H1 (cell line): Measurements from ENCODE around the gene CAMK2D. TPM values are rescaled to one million over a fixed set of nuclear protein-coding genes. Genes with fewer than 3 reads are reported as not detected.

ENCODE experiments used
- CTCF ChIA-PET: fragments of 300-600 bp; sonication (Branson Sonifier 250); formaldehyde crosslinking; loops from one replicate; lab custom pipeline; 2021; ENCODE audit not compliant: partially characterized antibody; lab: Charles Lee
- POLR2A ChIA-PET: fragments of 300-600 bp; sonication (Branson Sonifier 250); formaldehyde crosslinking; loops from one replicate; lab custom pipeline; 2021; ENCODE audit warnings: inconsistent platforms; ENCODE audit not compliant: partially characterized antibody; lab: Charles Lee
- DNase-seq, 2 experiments: peaks; one replicate each; pipeline versions ENCODE4 v3.0.0 to v3.0.0-alpha.2; 2010 to 2022; ENCODE audit warnings: low spot score in 2 of 2, low read depth in 1 of 2, mixed read lengths in 1 of 2
- FAIRE-seq: peaks from 2 replicates; lab custom pipeline; 2011; peaks lifted over from hg19 to GRCh38; lab: Jason Lieb, UNC
- H2AFZ ChIP-seq: 2 replicates; pipeline ENCODE4 v1.8.1; 2012; ENCODE audit warnings: low read length, inconsistent platforms
- H2AK5ac ChIP-seq: 2 replicates; pipeline ENCODE4 v1.6.1; 2013; ENCODE audit warnings: low read depth, low read length
- H2BK120ac ChIP-seq: replicated peaks from 2 replicates; pipeline ENCODE3; 2013; ENCODE audit warnings: low read depth, low read length, inconsistent platforms
- H2BK12ac ChIP-seq: 2 replicates; pipeline ENCODE4 v1.6.1; 2013; ENCODE audit warnings: low read depth, low read length
- H2BK15ac ChIP-seq: 2 replicates; pipeline ENCODE4 v1.6.1; 2013; ENCODE audit warnings: low read length
- H2BK20ac ChIP-seq: 2 replicates; pipeline ENCODE4 v1.6.1; 2013; ENCODE audit warnings: low read length
- H2BK5ac ChIP-seq: 2 replicates; pipeline ENCODE4 v1.6.1; 2013; ENCODE audit warnings: low read depth, low read length
- H3K14ac ChIP-seq: 2 replicates; pipeline ENCODE4 v1.6.1; 2013; ENCODE audit warnings: inconsistent platforms; ENCODE audit not compliant: insufficient read length
- H3K18ac ChIP-seq: 2 replicates; pipeline ENCODE4 v1.6.1; 2013; ENCODE audit warnings: low read length; ENCODE audit errors: extremely low read depth
- H3K23ac ChIP-seq: 2 replicates; pipeline ENCODE4 v1.6.1; 2013; ENCODE audit warnings: inconsistent platforms; ENCODE audit not compliant: insufficient read length
- H3K23me2 ChIP-seq: 2 replicates; pipeline ENCODE4 v1.6.1; 2013; ENCODE audit warnings: low read depth, low read length
- H3K27ac ChIP-seq: 2 replicates; pipeline ENCODE4 v1.6.1; 2011; ENCODE audit warnings: low read depth, low read length, inconsistent platforms
- H3K27me3 ChIP-seq, 4 experiments: replicated peaks in 1 of 4; 1 replicate in 1 of 4; 2 replicates in 3 of 4; pipeline versions ENCODE4 v1.6.1 to v1.8.1; 2011 to 2013; ENCODE audit warnings: low read length in 3 of 4, mild to moderate bottlenecking in 3 of 4, inconsistent platforms in 2 of 4, mixed read lengths in 2 of 4, moderate library complexity in 1 of 4; ENCODE audit not compliant: control insufficient read depth in 3 of 4, insufficient read depth in 3 of 4; ENCODE audit errors: extremely low read depth in 1 of 4
- H3K36me3 ChIP-seq, 4 experiments: 2 replicates each; pipeline versions ENCODE4 v1.6.1 to v1.8.1; 2011 to 2013; ENCODE audit warnings: mild to moderate bottlenecking in 4 of 4, low read length in 3 of 4, moderate library complexity in 2 of 4, control low read depth in 1 of 4, inconsistent platforms in 1 of 4; ENCODE audit not compliant: insufficient read depth in 4 of 4, control insufficient read depth in 2 of 4
- H3K4ac ChIP-seq: replicated peaks from 2 replicates; pipeline ENCODE3; 2013; ENCODE audit warnings: low read length, low read depth, mixed read lengths, inconsistent platforms; ENCODE audit not compliant: insufficient read length
- H3K4me1 ChIP-seq, 4 experiments: replicated peaks in 1 of 4; 1 replicate in 1 of 4; 2 replicates in 3 of 4; pipeline versions ENCODE4 v1.6.1 to v1.8.1; 2011 to 2013; ENCODE audit warnings: low read length in 3 of 4, inconsistent platforms in 2 of 4, mixed read lengths in 1 of 4; ENCODE audit not compliant: insufficient read depth in 4 of 4, control insufficient read depth in 3 of 4
- H3K4me2 ChIP-seq, 2 experiments: 2 replicates each; pipeline versions ENCODE4 v1.6.1 to v1.8.1; 2011 to 2013; ENCODE audit warnings: low read depth in 2 of 2, low read length in 2 of 2, control low read depth in 1 of 2, inconsistent platforms in 1 of 2, mild to moderate bottlenecking in 1 of 2; ENCODE audit not compliant: insufficient read depth in 1 of 2
- H3K4me3 ChIP-seq, 4 experiments: fragments of 200-600, 300-600 bp in 1 of 4; sonication (generic), shearing (Covaris generic), sonication (Bioruptor Twin) in 1 of 4; 2 replicates each; pipeline versions ENCODE4 v1.5.1 to v1.8.1; 2011 to 2016; ENCODE audit warnings: low read length in 4 of 4, low read depth in 3 of 4, control low read depth in 2 of 4, inconsistent platforms in 2 of 4, mild to moderate bottlenecking in 2 of 4, mixed read lengths in 1 of 4, moderate library complexity in 1 of 4; ENCODE audit not compliant: insufficient read depth in 2 of 4; ENCODE audit errors: extremely low read depth in 1 of 4
- H3K56ac ChIP-seq: replicated peaks from 2 replicates; pipeline ENCODE3; 2013; ENCODE audit warnings: low read depth, mild to moderate bottlenecking, mixed read lengths, low read length, inconsistent platforms; ENCODE audit not compliant: insufficient read length
- H3K79me1 ChIP-seq: 2 replicates; pipeline ENCODE4 v1.6.1; 2013; ENCODE audit warnings: low read depth, low read length, control low read depth
- H3K79me2 ChIP-seq, 2 experiments: 2 replicates each; pipeline versions ENCODE4 v1.6.1 to v1.8.1; 2012 to 2013; ENCODE audit warnings: low read length in 2 of 2, mild to moderate bottlenecking in 2 of 2, inconsistent platforms in 1 of 2; ENCODE audit not compliant: insufficient read depth in 2 of 2, control insufficient read depth in 1 of 2
- H3K9ac ChIP-seq, 4 experiments: replicated peaks in 1 of 4; 1 replicate in 1 of 4; 2 replicates in 3 of 4; pipeline versions ENCODE4 v1.6.1 to v1.8.1; 2011 to 2013; ENCODE audit warnings: low read depth in 3 of 4, low read length in 3 of 4, control low read depth in 2 of 4, mild to moderate bottlenecking in 2 of 4, moderate library complexity in 2 of 4, inconsistent platforms in 1 of 4; ENCODE audit errors: extremely low read depth in 1 of 4
- H3K9me3 ChIP-seq, 2 experiments: 2 replicates each; pipeline versions ENCODE4 v1.6.1 to v1.8.1; 2012 to 2013; ENCODE audit warnings: mild to moderate bottlenecking in 2 of 2, moderate library complexity in 2 of 2, control low read depth in 1 of 2, inconsistent platforms in 1 of 2, low read depth in 1 of 2, low read length in 1 of 2, mixed read lengths in 1 of 2; ENCODE audit not compliant: insufficient read depth in 2 of 2
- H4K20me1 ChIP-seq, 2 experiments: replicated peaks in 1 of 2; 2 replicates each; pipeline versions ENCODE3 to v1.8.1; 2011 to 2013; ENCODE audit warnings: inconsistent platforms in 2 of 2, low read length in 2 of 2, mild to moderate bottlenecking in 1 of 2; ENCODE audit not compliant: insufficient read depth in 2 of 2, control insufficient read depth in 1 of 2
- H4K5ac ChIP-seq: 2 replicates; pipeline ENCODE4 v1.6.1; 2013; ENCODE audit warnings: low read length, low read depth, mixed read lengths, inconsistent platforms; ENCODE audit not compliant: insufficient read length
- H4K8ac ChIP-seq: 2 replicates; pipeline ENCODE4 v1.8.0; 2013; ENCODE audit warnings: mild to moderate bottlenecking, moderate library complexity, low read length, inconsistent platforms; ENCODE audit not compliant: insufficient read depth; ENCODE audit errors: extremely low read depth
- H4K91ac ChIP-seq: replicated peaks from 2 replicates; pipeline ENCODE3; 2013; ENCODE audit warnings: low read length, mixed read lengths, inconsistent platforms; ENCODE audit not compliant: insufficient read length
- ASH2L ChIP-seq: fragments of 200-600, 300-600 bp; sonication (generic); IDR thresholded peaks from one replicate; pipeline ENCODE4 v1.7.1; 2017; ENCODE audit warnings: low read length
- CBX8 ChIP-seq: fragments of 300-800, 300-1000 bp; sonication (generic); IDR thresholded peaks from 2 replicates; pipeline ENCODE4 v1.7.1; 2016; ENCODE audit warnings: low read depth, low read length, borderline replicate concordance
- EZH2 ChIP-seq: fragments of 200-600 bp; sonication (generic); IDR thresholded peaks from 2 replicates; pipeline ENCODE4 v1.7.1; 2012; ENCODE audit warnings: low read depth, mild to moderate bottlenecking, moderate library complexity, low read length, inconsistent platforms; ENCODE audit not compliant: severe bottlenecking
- FOSL1 ChIP-seq: IDR thresholded peaks from 2 replicates; pipeline ENCODE4 v1.6.1; 2011; ENCODE audit warnings: mild to moderate bottlenecking, low read depth, low read length, moderate library complexity; ENCODE audit not compliant: insufficient read depth
- KDM1A ChIP-seq: fragments of 200-600, 300-600 bp; sonication (generic); IDR thresholded peaks from 2 replicates; pipeline ENCODE4 v1.7.1; 2016; ENCODE audit warnings: mild to moderate bottlenecking, low read length, borderline replicate concordance
- KDM5A ChIP-seq: fragments of 200-600 bp; IDR thresholded peaks from 2 replicates; pipeline ENCODE4 v1.7.1; 2012; ENCODE audit warnings: mild to moderate bottlenecking, low read length, inconsistent platforms, mixed read lengths
- POLR2AphosphoS5 ChIP-seq: IDR thresholded peaks from 2 replicates; pipeline ENCODE4 v1.6.1; 2011; ENCODE audit warnings: low read depth, low read length
- POU5F1 ChIP-seq: IDR thresholded peaks from 2 replicates; pipeline ENCODE4 v1.6.1; 2011; ENCODE audit warnings: low read depth, mild to moderate bottlenecking, low read length, moderate library complexity
- SIRT6 ChIP-seq: IDR thresholded peaks from one replicate; pipeline ENCODE4 v1.7.1; 2012; ENCODE audit warnings: low read length, inconsistent platforms
- SP2 ChIP-seq: IDR thresholded peaks from 2 replicates; pipeline ENCODE4 v1.6.1; 2012; ENCODE audit warnings: mild to moderate bottlenecking, low read length, inconsistent platforms
- SRF ChIP-seq: IDR thresholded peaks from 2 replicates; pipeline ENCODE4 v1.6.1; 2011; ENCODE audit warnings: mild to moderate bottlenecking, low read depth, low read length, moderate library complexity
- TBP ChIP-seq: IDR thresholded peaks from 2 replicates; pipeline ENCODE4 v1.6.1; 2011; ENCODE audit warnings: low read depth, low read length, improper control_type of control experiment
- TEAD4 ChIP-seq: IDR thresholded peaks from 2 replicates; pipeline ENCODE4 v1.6.1; 2012; ENCODE audit warnings: low read depth, low read length, inconsistent platforms, mixed read lengths
- YY1 ChIP-seq: IDR thresholded peaks from 2 replicates; pipeline ENCODE4 v1.6.1; 2011; ENCODE audit warnings: low read depth, mild to moderate bottlenecking, low read length
- WGBS, 2 experiments: shearing (Covaris generic) in 1 of 2; methylation state at CpG; one replicate each; pipeline versions ENCODE4 v1.1.6 to v1.1.7; 2013 to 2015; ENCODE audit warnings: low lambda C conversion rate in 2 of 2, mixed read lengths in 2 of 2, inconsistent platforms in 1 of 2, low coverage in 1 of 2, missing lambda C conversion rate in 1 of 2; ENCODE audit not compliant: insufficient replicate concordance in 2 of 2, insufficient coverage in 1 of 2, insufficient read length in 1 of 2; ENCODE audit errors: extremely low coverage in 1 of 2, missing lambda C conversion rate in 1 of 2; 5-methylcytosine and 5-hydroxymethylcytosine counted together
- polyA plus RNA-seq, 7 experiments: library from polyadenylated mRNA; depleted of rRNA in 3 of 7; stranded (reverse) in 5 of 7; unstranded in 2 of 7; fragments of >200 nt in 5 of 7; fragments of 200-250 nt in 2 of 7; gene quantifications; 1 replicate in 5 of 7; 2 replicates in 1 of 7; 4 replicates in 1 of 7; pipeline versions ENCODE4 v1.2.1 to v1.2.3, GENCODE V29; 2011 to 2013; ENCODE audit warnings: missing spikeins in 2 of 7, mixed read lengths in 2 of 7
- total RNA-seq: library from RNA; stranded (reverse); fragmentation: NEBNext Ultra II Directional; extraction: Animal tissue kit (Norgen Biotek cat#: 25700); gene quantifications from 2 replicates; pipeline ENCODE4 v1.2.1, GENCODE V29; 2021

The CAMK2D gene
- total and polyA plus RNA-seq, 2 of the 8 experiments (the other 6 are each of a cell fraction or from before 2014, with no cell fraction given), result 3.2 to 7.0 TPM

- Histone ChIP-seq H4K91ac (no peak overlapping the region), H3K79me2 (no peaks in the 10 kb centered on the region), H3K79me1 (no peaks in the 10 kb centered on the region), H3K36me3 (no peaks in the 10 kb centered on the region), H2BK120ac (no peak overlapping the region), H2AFZ (no peak overlapping the region), H3K4me3 (no peak overlapping the region), H2BK15ac (no peak overlapping the region), H4K5ac (no peak overlapping the region), H3K23me2 (no peaks in the 10 kb centered on the region), H3K9me3 (no peaks in the 10 kb centered on the region), H3K23ac (no peak overlapping the region), H2BK5ac (no peak overlapping the region), H3K4ac (no peak overlapping the region), H3K4me2 (no peak overlapping the region), H4K8ac (no peak overlapping the region), H3K4me1 (no peaks in the 10 kb centered on the region; a peak in 2 of 7 replicates), H2AK5ac (no peak overlapping the region), H4K20me1 (no peaks in the 10 kb centered on the region), H3K27me3 (no peaks in the 10 kb centered on the region), H2BK20ac (no peak overlapping the region), H2BK12ac (no peak overlapping the region), H3K9ac (no peak overlapping the region), H3K27ac (no peak overlapping the region), H3K14ac (no peak overlapping the region), H3K18ac (no peak overlapping the region), H3K56ac (no peak overlapping the region)
- no peak for DNase-seq
- ChIA-PET CTCF (interaction anchor here (1.4 to 2.1 kb wide), 2 partner anchors 11 to 28 kb away, joined by 3 to 5 read pairs; no protein-coding TSS in a partner anchor), POLR2A (interaction anchor here (0.9 kb wide), 1 partner anchor 9 kb away, joined by 3 read pairs; no protein-coding TSS in a partner anchor)
- FAIRE-seq, result no peak
- WGBS, 2 experiments, result 96% methylated on average over 2 of the region's 2 CpGs; no CpG with 5 or more reads in 1 of the 2 experiments
- no peak for TF ChIP-seq POU5F1
- TF ChIP-seq FOSL1, result no peak
- TF ChIP-seq KDM1A, result no peak
- no peak for TF ChIP-seq TBP
- TF ChIP-seq POLR2AphosphoS5, result no peak
- TF ChIP-seq YY1, result no peak
- TF ChIP-seq CBX8, result no peak
- TF ChIP-seq SRF, result no peak
- no peak for TF ChIP-seq SP2
- TF ChIP-seq KDM5A, result no peak
- TF ChIP-seq SIRT6, result no peak
- TF ChIP-seq EZH2, result no peak
- TF ChIP-seq TEAD4, result no peak
- TF ChIP-seq ASH2L, result no peak
Observed at GRCh38 chr4:113575401-113575800, 186.1 kb downstream of the CAMK2D start.
